Esophagus squamous epithelium (tissue), 4 donors: ENCODE measurements around the gene MFAP4.

Experiments
- POLR2A ChIP-seq, 4 donors: fragments of 450-650 bp; IDR thresholded peaks; one replicate each; pipeline ENCODE4 v1.6.1; 2017; ENCODE audit warnings: antibody characterized with exemption in 4 of 4, mild to moderate bottlenecking in 4 of 4, moderate library complexity in 3 of 4
- TF ChIP-seq, protein P1 (sequence below), 6 experiments: fragments of 450-650 bp in 4 of 6; fragments of 200-600 bp in 2 of 6; sonication (generic) in 2 of 6; IDR thresholded peaks; one replicate each; pipeline ENCODE4 v1.5.1; 2016 to 2019; ENCODE audit warnings: antibody characterized with exemption in 6 of 6, mild to moderate bottlenecking in 4 of 6, moderate library complexity in 4 of 6

DNA sequence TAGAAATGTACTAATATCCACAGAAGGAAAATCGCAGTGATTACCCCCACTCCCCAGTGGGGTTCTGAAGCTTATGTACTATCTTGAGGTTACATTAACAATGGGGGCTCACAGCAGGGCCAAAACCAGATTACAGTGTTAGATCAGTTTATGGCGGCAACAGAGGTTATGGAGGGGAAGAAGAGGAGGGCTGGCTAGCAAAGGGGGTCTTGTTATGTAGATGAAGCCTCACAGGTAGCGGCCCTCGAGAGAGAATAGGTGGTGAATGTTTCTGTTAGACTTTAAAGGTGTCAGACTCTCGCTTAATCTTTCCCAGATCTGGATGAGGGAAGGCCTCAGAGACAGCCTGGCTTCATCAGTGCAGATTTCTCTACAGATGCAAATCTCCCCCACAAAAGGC, 46.3 kb upstream of the MFAP4 start:
- TF ChIP-seq, protein P1, sequence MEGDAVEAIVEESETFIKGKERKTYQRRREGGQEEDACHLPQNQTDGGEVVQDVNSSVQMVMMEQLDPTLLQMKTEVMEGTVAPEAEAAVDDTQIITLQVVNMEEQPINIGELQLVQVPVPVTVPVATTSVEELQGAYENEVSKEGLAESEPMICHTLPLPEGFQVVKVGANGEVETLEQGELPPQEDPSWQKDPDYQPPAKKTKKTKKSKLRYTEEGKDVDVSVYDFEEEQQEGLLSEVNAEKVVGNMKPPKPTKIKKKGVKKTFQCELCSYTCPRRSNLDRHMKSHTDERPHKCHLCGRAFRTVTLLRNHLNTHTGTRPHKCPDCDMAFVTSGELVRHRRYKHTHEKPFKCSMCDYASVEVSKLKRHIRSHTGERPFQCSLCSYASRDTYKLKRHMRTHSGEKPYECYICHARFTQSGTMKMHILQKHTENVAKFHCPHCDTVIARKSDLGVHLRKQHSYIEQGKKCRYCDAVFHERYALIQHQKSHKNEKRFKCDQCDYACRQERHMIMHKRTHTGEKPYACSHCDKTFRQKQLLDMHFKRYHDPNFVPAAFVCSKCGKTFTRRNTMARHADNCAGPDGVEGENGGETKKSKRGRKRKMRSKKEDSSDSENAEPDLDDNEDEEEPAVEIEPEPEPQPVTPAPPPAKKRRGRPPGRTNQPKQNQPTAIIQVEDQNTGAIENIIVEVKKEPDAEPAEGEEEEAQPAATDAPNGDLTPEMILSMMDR (IDR thresholded peaks at IDR 0.05), result no peak
- no peak for TF ChIP-seq POLR2A (IDR thresholded peaks at IDR 0.05)
